GM12801 (cell line): ENCODE results near the gene RCOR3.

Experiments used
- TF ChIP-seq, protein P1 (sequence below): IDR thresholded peaks from one replicate; pipeline ENCODE4 v1.5.1; 2011; ENCODE audit warnings: control low read depth; ENCODE audit not compliant: insufficient read length; ENCODE audit errors: extremely low read depth

RCOR3 gene

DNA sequence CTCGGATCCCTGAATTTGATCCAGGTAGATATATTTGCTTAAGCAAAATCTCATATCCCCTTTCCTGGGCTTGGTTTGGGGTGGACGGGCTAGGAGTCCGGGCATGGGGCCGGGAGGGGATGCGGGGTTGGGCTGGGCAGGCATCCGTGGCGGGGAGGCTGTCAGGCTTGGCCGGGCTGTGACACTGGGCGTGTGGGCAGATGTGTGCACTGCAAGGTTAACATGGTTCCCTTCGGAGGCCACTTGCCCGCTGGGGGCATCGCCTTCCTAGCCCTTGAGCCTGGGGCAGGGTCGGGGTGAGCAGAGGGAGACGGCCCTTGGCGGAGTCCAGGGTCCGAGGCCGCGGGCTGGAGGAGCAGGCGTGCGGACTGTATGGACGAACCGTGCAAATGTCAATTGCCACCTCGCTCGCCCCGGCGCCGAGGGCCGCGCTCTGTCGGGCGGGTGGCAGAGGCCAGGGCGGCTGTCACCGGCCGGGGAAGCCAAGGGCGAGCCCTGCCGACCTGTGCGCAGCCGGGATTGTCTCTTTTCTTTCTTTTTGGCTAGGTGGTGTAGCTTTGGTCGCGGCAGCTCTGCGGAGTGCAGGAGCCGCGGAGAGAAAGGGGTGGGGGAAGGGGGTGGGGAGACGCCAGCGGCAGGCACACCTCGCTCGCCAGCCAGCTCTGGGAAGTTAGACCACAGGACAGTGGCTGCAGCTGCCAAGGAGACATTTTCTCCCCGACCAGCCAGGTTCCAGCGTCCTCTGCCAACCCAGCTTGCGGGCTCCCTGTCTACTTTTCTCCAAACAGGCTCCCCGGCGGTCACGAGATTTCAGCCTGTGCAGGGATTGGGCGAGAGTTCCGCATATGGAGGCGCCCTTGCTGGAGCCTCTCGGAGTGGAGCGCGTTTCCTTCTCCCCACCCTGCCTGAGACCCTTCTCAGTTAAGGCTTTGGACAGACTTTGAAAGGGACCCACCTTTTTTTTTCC is 1.3 kb downstream of the RCOR3 start:
- TF ChIP-seq, protein P1, sequence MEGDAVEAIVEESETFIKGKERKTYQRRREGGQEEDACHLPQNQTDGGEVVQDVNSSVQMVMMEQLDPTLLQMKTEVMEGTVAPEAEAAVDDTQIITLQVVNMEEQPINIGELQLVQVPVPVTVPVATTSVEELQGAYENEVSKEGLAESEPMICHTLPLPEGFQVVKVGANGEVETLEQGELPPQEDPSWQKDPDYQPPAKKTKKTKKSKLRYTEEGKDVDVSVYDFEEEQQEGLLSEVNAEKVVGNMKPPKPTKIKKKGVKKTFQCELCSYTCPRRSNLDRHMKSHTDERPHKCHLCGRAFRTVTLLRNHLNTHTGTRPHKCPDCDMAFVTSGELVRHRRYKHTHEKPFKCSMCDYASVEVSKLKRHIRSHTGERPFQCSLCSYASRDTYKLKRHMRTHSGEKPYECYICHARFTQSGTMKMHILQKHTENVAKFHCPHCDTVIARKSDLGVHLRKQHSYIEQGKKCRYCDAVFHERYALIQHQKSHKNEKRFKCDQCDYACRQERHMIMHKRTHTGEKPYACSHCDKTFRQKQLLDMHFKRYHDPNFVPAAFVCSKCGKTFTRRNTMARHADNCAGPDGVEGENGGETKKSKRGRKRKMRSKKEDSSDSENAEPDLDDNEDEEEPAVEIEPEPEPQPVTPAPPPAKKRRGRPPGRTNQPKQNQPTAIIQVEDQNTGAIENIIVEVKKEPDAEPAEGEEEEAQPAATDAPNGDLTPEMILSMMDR, result no peak

DNA sequence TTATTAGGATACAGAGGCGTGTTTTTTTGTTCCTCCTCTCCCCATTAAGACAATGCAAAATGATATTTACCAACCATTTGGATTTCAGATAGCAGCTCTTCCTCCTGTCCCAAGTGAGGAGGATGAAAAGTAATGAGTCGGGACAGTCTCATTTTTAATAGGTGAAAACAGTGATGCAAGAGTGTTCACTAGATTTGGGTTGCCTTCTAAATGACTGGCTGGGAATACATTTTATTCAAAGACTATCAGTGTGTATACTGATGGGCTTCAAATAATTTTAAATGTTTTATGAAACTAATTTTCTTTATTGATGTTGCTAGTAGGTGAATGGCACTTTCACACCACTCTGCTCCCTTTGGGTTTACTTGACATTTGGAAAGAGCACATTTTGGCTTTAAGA is 2.1 kb downstream of the RCOR3 start:
- TF ChIP-seq, protein P1, result no peak

DNA sequence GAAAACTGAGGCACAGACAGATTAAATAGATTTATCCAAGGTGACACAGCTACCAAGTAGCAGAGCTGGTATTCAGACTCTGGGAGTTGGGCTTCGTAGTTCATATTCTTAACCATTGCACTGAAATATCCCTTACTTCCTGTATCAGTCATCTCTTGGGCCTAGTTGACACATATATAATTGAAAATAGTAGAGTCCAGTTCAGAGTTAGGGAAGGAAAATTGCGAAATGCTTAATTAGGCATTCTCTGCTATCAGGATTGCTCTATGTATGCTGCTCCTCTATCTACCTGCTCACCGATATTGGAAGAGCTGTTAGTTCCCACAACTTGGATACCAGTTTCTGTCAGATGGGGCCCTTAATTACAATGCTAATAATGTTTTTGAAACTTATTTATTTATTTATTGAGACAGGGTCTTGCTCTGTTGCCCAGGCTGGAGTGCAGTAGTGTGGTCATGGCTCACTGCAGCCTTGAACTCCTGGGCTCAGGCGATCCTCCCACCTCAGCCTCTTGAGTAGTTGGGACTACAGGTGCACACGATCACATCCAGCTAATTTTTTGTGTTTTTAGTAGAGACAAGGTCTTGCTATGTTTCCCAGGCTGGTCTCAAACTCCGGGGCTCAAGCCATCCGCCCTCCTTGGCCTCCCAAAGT is 8.2 kb downstream of the RCOR3 start:
- TF ChIP-seq, protein P1, result no peak

DNA sequence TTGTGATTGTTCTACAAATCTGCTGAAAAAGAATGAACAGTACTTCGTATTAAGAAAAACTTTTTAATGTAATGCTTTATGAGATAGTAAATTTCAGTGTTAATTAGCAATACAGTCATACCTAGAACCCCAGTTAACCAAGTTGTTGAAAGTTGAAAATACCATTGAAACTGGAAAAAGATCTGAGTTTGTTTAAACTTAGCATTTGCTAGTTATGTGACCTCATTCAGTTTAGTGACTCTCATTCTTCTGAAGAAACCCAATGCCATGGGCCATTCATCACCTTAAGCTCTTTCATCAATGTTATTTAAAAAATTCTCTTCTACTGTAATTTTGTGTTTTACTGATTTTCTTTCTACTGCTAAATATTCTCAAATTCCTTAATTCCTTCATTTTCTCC is 20.2 kb downstream of the RCOR3 start:
- TF ChIP-seq, protein P1, result no peak

DNA sequence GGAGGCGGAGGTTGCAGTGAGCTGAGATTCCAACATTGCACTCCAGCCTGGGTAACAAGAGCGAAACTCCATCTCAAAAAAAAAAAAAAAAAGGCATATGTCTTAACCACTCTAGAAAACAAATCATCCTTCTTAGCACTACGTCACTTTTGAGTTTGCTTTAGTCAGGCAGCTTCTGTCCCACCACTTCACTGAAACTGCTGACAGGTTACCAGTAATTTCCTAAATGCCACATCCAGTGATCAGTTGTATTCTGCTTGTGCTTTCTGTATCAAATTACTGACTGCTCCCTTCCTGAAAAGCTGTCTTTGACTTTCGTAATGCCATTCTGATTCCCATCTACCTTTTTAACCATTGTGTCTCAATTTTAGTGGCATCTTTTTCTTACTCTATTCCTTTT is 21.7 kb downstream of the RCOR3 start:
- TF ChIP-seq, protein P1, result no peak

DNA sequence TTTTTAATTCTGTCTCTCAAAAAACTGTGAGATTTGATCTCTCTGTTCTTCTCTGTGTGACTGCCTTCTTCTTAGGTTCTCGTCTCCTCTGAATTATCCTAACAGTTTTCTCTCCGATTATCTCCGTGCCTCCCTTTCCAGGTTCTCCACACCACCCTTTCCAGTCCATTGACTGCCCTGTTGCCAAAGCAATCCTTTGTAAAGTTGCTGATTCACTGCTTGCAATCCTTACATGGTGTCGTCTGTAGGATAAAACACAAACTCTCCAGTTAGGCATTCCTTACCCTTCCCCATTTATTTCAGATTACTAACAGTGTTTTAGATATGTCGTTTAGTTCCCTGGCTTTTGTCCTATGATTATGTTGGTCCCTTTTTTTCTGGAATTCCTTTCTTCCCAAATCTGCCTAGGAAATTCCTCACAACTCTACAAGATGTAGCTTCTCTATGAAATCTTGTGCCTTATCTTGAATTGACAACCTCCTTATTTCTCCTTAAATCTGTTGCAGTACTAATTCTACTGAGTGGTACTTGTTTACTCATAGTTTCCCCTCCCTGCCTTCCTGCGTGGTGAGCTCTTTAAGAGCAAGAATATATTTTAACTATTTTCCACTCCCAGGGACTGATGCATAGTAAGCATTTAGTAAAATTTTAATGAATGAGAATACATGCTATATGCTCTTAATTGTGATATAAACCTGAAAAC is 22.3 kb downstream of the RCOR3 start:
- TF ChIP-seq, protein P1, result no peak

DNA sequence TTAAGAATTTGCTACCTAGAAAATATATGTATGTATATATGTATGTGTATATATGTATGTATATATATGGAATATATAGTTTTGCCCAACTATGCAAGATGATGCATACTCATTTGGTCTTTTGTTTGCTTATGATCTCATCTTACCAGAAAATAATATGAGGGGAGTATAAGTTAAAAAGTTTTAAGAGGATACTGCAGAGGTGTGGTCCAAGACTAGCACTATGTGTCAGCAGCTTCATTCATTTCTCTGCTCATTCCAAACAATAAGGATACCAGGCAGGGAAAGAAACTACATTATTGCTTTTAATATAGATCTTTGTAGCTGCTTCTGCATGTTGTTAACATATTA is 22.8 kb downstream of the RCOR3 start:
- TF ChIP-seq, protein P1, result no peak
